Thyroid gland (tissue), 4 donors: ENCODE data around the gene CLSTN2.

ENCODE experiments used
- POLR2A ChIP-seq, 2 donors: fragments of 450-650 bp; IDR thresholded peaks; one replicate each; pipeline ENCODE4 v1.6.1; 2017; ENCODE audit warnings: antibody characterized with exemption in 2 of 2, mild to moderate bottlenecking in 2 of 2, moderate library complexity in 1 of 2
- TF ChIP-seq, protein P1 (sequence below), 6 experiments: fragments of 200-600 bp in 3 of 6; fragments of 450-650 bp in 3 of 6; sonication (generic) in 3 of 6; IDR thresholded peaks; one replicate each; pipeline ENCODE4 v1.5.1; 2016 to 2019; ENCODE audit warnings: antibody characterized with exemption in 6 of 6, mild to moderate bottlenecking in 2 of 6, inconsistent platforms in 1 of 6, moderate library complexity in 1 of 6

DNA sequence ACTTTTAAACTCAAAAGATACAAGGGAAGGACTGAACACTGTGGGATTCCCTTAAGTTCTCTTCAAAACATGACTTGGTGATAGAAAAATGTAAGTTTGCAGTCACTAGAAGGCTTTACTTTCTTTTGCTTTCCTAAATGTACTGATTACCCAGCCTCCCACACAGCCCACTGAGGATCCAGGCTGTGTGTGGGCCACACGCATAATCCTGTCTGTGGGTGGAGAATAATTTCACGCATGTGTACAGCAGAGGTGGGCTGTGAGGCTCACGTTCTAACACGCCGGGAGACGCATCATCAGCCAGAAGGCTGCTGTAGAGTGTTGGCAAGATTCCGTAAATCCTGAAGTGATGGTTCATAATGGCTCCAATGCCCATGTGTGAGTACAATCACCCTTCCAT lies 165.5 kb downstream of the CLSTN2 start:
- TF ChIP-seq, protein P1, sequence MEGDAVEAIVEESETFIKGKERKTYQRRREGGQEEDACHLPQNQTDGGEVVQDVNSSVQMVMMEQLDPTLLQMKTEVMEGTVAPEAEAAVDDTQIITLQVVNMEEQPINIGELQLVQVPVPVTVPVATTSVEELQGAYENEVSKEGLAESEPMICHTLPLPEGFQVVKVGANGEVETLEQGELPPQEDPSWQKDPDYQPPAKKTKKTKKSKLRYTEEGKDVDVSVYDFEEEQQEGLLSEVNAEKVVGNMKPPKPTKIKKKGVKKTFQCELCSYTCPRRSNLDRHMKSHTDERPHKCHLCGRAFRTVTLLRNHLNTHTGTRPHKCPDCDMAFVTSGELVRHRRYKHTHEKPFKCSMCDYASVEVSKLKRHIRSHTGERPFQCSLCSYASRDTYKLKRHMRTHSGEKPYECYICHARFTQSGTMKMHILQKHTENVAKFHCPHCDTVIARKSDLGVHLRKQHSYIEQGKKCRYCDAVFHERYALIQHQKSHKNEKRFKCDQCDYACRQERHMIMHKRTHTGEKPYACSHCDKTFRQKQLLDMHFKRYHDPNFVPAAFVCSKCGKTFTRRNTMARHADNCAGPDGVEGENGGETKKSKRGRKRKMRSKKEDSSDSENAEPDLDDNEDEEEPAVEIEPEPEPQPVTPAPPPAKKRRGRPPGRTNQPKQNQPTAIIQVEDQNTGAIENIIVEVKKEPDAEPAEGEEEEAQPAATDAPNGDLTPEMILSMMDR (IDR thresholded peaks at IDR 0.05), result no peak
- no peak for TF ChIP-seq POLR2A (IDR thresholded peaks at IDR 0.05)
